HepG2 (cell line): ENCODE data around the gene P2RX2. TPM values are rescaled to one million over a fixed set of nuclear protein-coding genes. Genes with fewer than 3 reads are reported as not detected.

ENCODE experiments used
- AHDC1 ChIP-seq: sonication (generic); formaldehyde crosslinking; IDR thresholded peaks from 2 replicates; pipeline ENCODE4 v1.5.1; 2020; ENCODE audit warnings: mild to moderate bottlenecking, missing genetic modification reagents, borderline replicate concordance
- ATF3 ChIP-seq: sonication (generic); formaldehyde crosslinking; IDR thresholded peaks from 2 replicates; pipeline ENCODE4 v1.4.0; 2020; ENCODE audit warnings: missing genetic modification reagents
- EP300 ChIP-seq, 3 experiments: sonication (generic) in 1 of 3; formaldehyde crosslinking in 1 of 3; IDR thresholded peaks; 2 replicates each; pipeline versions ENCODE4 v1.5.1 to v1.6.1; 2011 to 2020; ENCODE audit warnings: low read depth in 2 of 3, low read length in 2 of 3, borderline replicate concordance in 1 of 3, improper control_type of control experiment in 1 of 3, mild to moderate bottlenecking in 1 of 3, missing genetic modification reagents in 1 of 3, moderate library complexity in 1 of 3
- FOSL2 ChIP-seq: sonication (generic); formaldehyde crosslinking; IDR thresholded peaks from 2 replicates; pipeline ENCODE4 v1.4.0; 2020; ENCODE audit warnings: missing genetic modification reagents
- FOXC1 ChIP-seq: sonication (generic); formaldehyde crosslinking; IDR thresholded peaks from 2 replicates; pipeline ENCODE4 v1.8.0; 2022; ENCODE audit warnings: mild to moderate bottlenecking, missing genetic modification reagents, borderline replicate concordance
- GFI1 ChIP-seq: sonication (generic); formaldehyde crosslinking; IDR thresholded peaks from 2 replicates; pipeline ENCODE4 v1.5.0; 2020; ENCODE audit warnings: missing genetic modification reagents, mild to moderate bottlenecking, borderline replicate concordance
- IKZF5 ChIP-seq: IDR thresholded peaks from 2 replicates; pipeline ENCODE4 v1.6.1; 2018; ENCODE audit warnings: missing genetic modification reagents, mild to moderate bottlenecking, missing compliant biosample characterization
- KMT2B ChIP-seq: IDR thresholded peaks from 2 replicates; pipeline ENCODE4 v1.6.1; 2016; ENCODE audit warnings: missing genetic modification reagents, missing compliant biosample characterization
- MIER3 ChIP-seq: IDR thresholded peaks from 2 replicates; pipeline ENCODE4 v1.6.1; 2016; ENCODE audit warnings: missing compliant biosample characterization, borderline replicate concordance
- NFKB2 ChIP-seq: sonication (generic); formaldehyde crosslinking; IDR thresholded peaks from 2 replicates; pipeline ENCODE4 v1.4.0; 2020; ENCODE audit warnings: missing genetic modification reagents, borderline replicate concordance
- PITX1 ChIP-seq: sonication (generic); formaldehyde crosslinking; IDR thresholded peaks from 2 replicates; pipeline ENCODE4 v1.5.1; 2020; ENCODE audit warnings: mild to moderate bottlenecking, missing genetic modification reagents
- SCMH1 ChIP-seq: sonication (generic); formaldehyde crosslinking; IDR thresholded peaks from 2 replicates; pipeline ENCODE4 v1.9.0; 2021; ENCODE audit warnings: missing genetic modification reagents, mild to moderate bottlenecking, borderline replicate concordance
- ZNF17 ChIP-seq: sonication (generic); formaldehyde crosslinking; IDR thresholded peaks from 2 replicates; pipeline ENCODE4 v1.5.0; 2020; ENCODE audit warnings: mild to moderate bottlenecking, missing genetic modification reagents
- ZNF264 ChIP-seq: sonication (generic); formaldehyde crosslinking; IDR thresholded peaks from 2 replicates; pipeline ENCODE4 v1.4.0; 2020; ENCODE audit warnings: missing genetic modification reagents
- ZNF530 ChIP-seq: sonication (generic); formaldehyde crosslinking; IDR thresholded peaks from 2 replicates; pipeline ENCODE4 v1.5.0; 2020; ENCODE audit warnings: low read depth, mild to moderate bottlenecking, missing genetic modification reagents
- ZNF605 ChIP-seq: sonication (generic); formaldehyde crosslinking; IDR thresholded peaks from 2 replicates; pipeline ENCODE4 v1.8.0; 2022; ENCODE audit warnings: mild to moderate bottlenecking, missing genetic modification reagents
- ZNF709 ChIP-seq: sonication (generic); formaldehyde crosslinking; IDR thresholded peaks from 2 replicates; pipeline ENCODE4 v1.5.0; 2020; ENCODE audit warnings: mild to moderate bottlenecking, missing genetic modification reagents
- ZNF879 ChIP-seq: sonication (generic); formaldehyde crosslinking; IDR thresholded peaks from 2 replicates; pipeline ENCODE4 v1.8.1; 2023; ENCODE audit warnings: missing genetic modification reagents
- polyA plus RNA-seq, 8 experiments: library from polyadenylated mRNA; depleted of rRNA in 3 of 8; stranded (reverse) in 7 of 8; unstranded in 1 of 8; fragments of >200 nt; fragmentation: Illumina TruSeq in 4 of 8; extraction: Trizol in 4 of 8; gene quantifications; 2 replicates each; pipeline versions ENCODE4 v1.2.1 to v1.2.3, GENCODE V29; 2011 to 2016; ENCODE audit warnings: low read depth in 4 of 8, missing spikeins in 1 of 8, mixed read lengths in 1 of 8; ENCODE audit not compliant: insufficient read depth in 1 of 8
- total RNA-seq, 5 experiments: library from RNA; depleted of rRNA; stranded (reverse); fragments of >200 nt; fragmentation: Illumina TruSeq; extraction: Trizol; gene quantifications; 2 replicates each; pipeline ENCODE4 v1.2.3, GENCODE V29; 2016; ENCODE audit warnings: low read depth in 1 of 5
- TF ChIP-seq, protein P1 (sequence below): sonication (generic); formaldehyde crosslinking; IDR thresholded peaks from 2 replicates; pipeline ENCODE4 v1.4.0; 2020; ENCODE audit warnings: missing genetic modification reagents

Gene P2RX2
- total and polyA plus RNA-seq, 2 of the 13 experiments (the other 11 are each of a cell fraction or from before 2014, with no cell fraction given), result not detected

- TF ChIP-seq ATF3 (CRISPR knock-in tag) (no peak), AHDC1 (peak; percentile 85), MIER3 (CRISPR knock-in tag) (peak; percentile 76; the same call in 1 of the 2 replicates), NFKB2 (CRISPR knock-in tag) (peak; percentile 21; the same call in 1 of the 2 replicates), ZNF709 (peak; percentile 43; the same call in 1 of the 2 replicates), PITX1 (CRISPR knock-in tag) (peak; percentile 33; the same call in 1 of the 2 replicates), ZNF605 (CRISPR knock-in tag) (peak; percentile 90), ZNF17 (CRISPR knock-in tag) (no peak), ZNF879 (CRISPR knock-in tag) (0 out of 2 replicates have a peak, but pooled peaks have one; percentile 32), KMT2B (0 out of 2 replicates have a peak, but pooled peaks have one; percentile 24), FOXC1 (CRISPR knock-in tag) (peak; percentile 30; the same call in 1 of the 2 replicates), IKZF5 (CRISPR knock-in tag) (peak; percentile 43; the same call in 1 of the 2 replicates), GFI1 (CRISPR knock-in tag) (peak; percentile 73; the same call in 1 of the 2 replicates), EP300 (IDR thresholded peaks at IDR 0.05; ENCODE audit: low read depth in 2 of 2, low read length in 2 of 2) (peak in 1 of 2 experiments; percentile 55; a peak in 2 of 4 replicates), EP300 (CRISPR knock-in tag; IDR thresholded peaks at IDR 0.05; ENCODE audit: borderline replicate concordance) (0 out of 2 replicates have a peak, but pooled peaks have one; percentile 25), SCMH1 (no peak), ZNF530 (CRISPR knock-in tag) (0 out of 2 replicates have a peak, but pooled peaks have one; percentile 53), FOSL2 (CRISPR knock-in tag) (peak; percentile 91), ZNF264 (CRISPR knock-in tag) (peak; percentile 74; the same call in 1 of the 2 replicates)
- TF ChIP-seq, protein P1, sequence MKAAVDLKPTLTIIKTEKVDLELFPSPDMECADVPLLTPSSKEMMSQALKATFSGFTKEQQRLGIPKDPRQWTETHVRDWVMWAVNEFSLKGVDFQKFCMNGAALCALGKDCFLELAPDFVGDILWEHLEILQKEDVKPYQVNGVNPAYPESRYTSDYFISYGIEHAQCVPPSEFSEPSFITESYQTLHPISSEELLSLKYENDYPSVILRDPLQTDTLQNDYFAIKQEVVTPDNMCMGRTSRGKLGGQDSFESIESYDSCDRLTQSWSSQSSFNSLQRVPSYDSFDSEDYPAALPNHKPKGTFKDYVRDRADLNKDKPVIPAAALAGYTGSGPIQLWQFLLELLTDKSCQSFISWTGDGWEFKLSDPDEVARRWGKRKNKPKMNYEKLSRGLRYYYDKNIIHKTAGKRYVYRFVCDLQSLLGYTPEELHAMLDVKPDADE (CRISPR knock-in tag), result 0 out of 2 replicates have a peak, but pooled peaks have one; percentile 33
These were observed 10.1 kb upstream of the P2RX2 start (continued) for GRCh38 chr12:132608231-132609171.
